Measurements from ENCODE around the gene ZCCHC24.

Gene ZCCHC24

DNA sequence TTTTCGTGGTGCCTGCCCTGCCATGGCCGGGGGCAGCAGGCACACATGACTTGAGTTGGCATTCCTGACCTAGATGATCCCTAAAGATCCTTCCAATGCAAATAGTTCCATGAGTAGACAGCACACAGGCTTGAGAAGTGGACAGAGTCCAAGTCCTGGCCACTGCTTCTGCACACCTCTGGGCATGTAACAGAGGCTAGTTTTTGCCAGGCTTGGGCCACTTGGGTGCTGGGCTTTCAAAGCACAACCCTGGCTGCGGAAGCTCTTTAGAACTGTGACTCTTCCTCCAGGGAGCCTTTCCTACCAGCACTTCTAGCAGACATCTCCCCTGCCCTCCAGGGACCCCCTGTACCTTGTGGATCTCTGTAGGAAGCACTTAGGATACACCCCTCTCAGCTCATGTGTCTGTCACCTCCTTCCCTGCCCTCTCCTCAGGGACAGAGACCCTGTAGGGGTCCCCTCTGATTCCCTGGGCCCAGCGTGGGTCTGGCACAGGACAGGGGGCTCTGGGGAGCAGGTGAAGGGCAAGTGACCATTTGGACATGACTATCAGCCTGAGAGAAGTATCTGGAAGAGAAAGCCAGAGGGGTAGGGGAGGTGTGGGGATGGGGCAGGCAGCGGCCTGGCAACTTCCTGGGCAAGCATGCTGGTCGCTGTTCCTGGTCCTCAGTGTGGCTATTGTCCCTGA, 36.2 kb downstream of the ZCCHC24 start:
- TF ChIP-seq, protein P1, sequence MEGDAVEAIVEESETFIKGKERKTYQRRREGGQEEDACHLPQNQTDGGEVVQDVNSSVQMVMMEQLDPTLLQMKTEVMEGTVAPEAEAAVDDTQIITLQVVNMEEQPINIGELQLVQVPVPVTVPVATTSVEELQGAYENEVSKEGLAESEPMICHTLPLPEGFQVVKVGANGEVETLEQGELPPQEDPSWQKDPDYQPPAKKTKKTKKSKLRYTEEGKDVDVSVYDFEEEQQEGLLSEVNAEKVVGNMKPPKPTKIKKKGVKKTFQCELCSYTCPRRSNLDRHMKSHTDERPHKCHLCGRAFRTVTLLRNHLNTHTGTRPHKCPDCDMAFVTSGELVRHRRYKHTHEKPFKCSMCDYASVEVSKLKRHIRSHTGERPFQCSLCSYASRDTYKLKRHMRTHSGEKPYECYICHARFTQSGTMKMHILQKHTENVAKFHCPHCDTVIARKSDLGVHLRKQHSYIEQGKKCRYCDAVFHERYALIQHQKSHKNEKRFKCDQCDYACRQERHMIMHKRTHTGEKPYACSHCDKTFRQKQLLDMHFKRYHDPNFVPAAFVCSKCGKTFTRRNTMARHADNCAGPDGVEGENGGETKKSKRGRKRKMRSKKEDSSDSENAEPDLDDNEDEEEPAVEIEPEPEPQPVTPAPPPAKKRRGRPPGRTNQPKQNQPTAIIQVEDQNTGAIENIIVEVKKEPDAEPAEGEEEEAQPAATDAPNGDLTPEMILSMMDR (IDR thresholded peaks at IDR 0.05; ENCODE audit: unreplicated experiment in 3 of 3), result no peak
- Mint-ChIP-seq H3K27me3 (ENCODE audit: low read depth) (no peaks in the 10 kb centered on the region), H3K4me1 (peaks cover 54% of the 10 kb centered on the region), H3K9me3 (no peaks in the 10 kb centered on the region), H3K4me3 (peak overlapping the region in 1 of 3 experiments; percentile 37), H3K27ac (peak overlapping the region in 2 of 3 experiments; percentile 95 to 98), H3K36me3 (ENCODE audit: low read depth) (peaks cover 12% of the 10 kb centered on the region)

GRCh38 chr10:79407811-79408795, 37.3 kb downstream of the ZCCHC24 start:
- TF ChIP-seq, protein P1 (IDR thresholded peaks at IDR 0.05; ENCODE audit: unreplicated experiment in 3 of 3), result no peak
- Mint-ChIP-seq H3K4me1 (peaks cover 56% of the 10 kb centered on the region), H3K4me3 (peak overlapping the region in 1 of 3 experiments; percentile 37), H3K27ac (peak overlapping the region in 2 of 3 experiments; percentile 95 to 98), H3K9me3 (no peaks in the 10 kb centered on the region), H3K27me3 (ENCODE audit: low read depth) (no peaks in the 10 kb centered on the region), H3K36me3 (ENCODE audit: low read depth) (peaks cover 7% of the 10 kb centered on the region)

DNA sequence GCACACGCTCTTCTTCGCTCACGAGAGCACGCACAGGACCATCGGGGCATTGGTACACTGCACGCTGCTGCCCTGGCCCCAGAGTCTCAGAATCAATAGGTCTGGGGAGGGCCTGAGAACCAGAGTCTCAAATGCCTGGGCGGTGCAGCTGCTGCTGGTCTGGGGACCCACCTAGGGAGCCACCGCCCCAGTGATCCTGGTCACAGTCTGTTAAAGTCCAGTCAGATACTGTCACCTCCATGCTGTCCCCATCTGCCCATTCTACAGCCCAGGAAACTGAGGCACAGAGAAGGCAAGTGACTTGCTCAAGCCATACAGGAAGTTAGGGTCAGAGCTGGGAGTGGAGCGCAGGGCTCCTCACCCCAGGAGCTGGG, 38.0 kb downstream of the ZCCHC24 start:
- H3K9me3 Mint-ChIP-seq, result no peaks in the 10 kb centered on the region
- H3K27ac Mint-ChIP-seq, result peak overlapping the region in 2 of 3 experiments; percentile 95 to 98
- peaks cover 56% of the 10 kb centered on the region for H3K4me1 Mint-ChIP-seq
- H3K27me3 Mint-ChIP-seq (ENCODE audit: low read depth), result no peaks in the 10 kb centered on the region
- H3K36me3 Mint-ChIP-seq (ENCODE audit: low read depth), result peaks cover 5% of the 10 kb centered on the region
- H3K4me3 Mint-ChIP-seq, result peak overlapping the region in 2 of 3 experiments; percentile 7 to 19
- TF ChIP-seq, protein P1 (IDR thresholded peaks at IDR 0.05; ENCODE audit: unreplicated experiment in 3 of 3), result no peak

GRCh38 chr10:79406683-79407422, 38.6 kb downstream of the ZCCHC24 start:
- Mint-ChIP-seq H3K4me1 (peaks cover 56% of the 10 kb centered on the region), H3K9me3 (no peaks in the 10 kb centered on the region), H3K27me3 (ENCODE audit: low read depth) (no peaks in the 10 kb centered on the region), H3K27ac (peak overlapping the region in 2 of 3 experiments; percentile 95 to 98), H3K36me3 (ENCODE audit: low read depth) (peaks cover 5% of the 10 kb centered on the region), H3K4me3 (no peak overlapping the region)
- TF ChIP-seq, protein P1 (IDR thresholded peaks at IDR 0.05; ENCODE audit: unreplicated experiment in 3 of 3), result no peak

GRCh38 chr10:79405995-79406515, 39.4 kb downstream of the ZCCHC24 start:
- H3K9me3 Mint-ChIP-seq, result no peaks in the 10 kb centered on the region
- peak overlapping the region; percentile 34 to 58 (median 57) for H3K4me3 Mint-ChIP-seq
- H3K4me1 Mint-ChIP-seq, result peaks cover 64% of the 10 kb centered on the region
- peaks cover 5% of the 10 kb centered on the region for H3K36me3 Mint-ChIP-seq (ENCODE audit: low read depth)
- TF ChIP-seq, protein P1 (IDR thresholded peaks at IDR 0.05; ENCODE audit: unreplicated experiment in 3 of 3), result no peak
- H3K27me3 Mint-ChIP-seq (ENCODE audit: low read depth), result no peaks in the 10 kb centered on the region
- H3K27ac Mint-ChIP-seq, result peak overlapping the region in 2 of 3 experiments; percentile 98 to 99
